ENCODE results near the gene RIOK3.
"Not testable (repeated sequence)": the region's sequence is repeated elsewhere in the genome, so short reads cannot be mapped to it uniquely, and the experiment has no call there.

Gene RIOK3

DNA sequence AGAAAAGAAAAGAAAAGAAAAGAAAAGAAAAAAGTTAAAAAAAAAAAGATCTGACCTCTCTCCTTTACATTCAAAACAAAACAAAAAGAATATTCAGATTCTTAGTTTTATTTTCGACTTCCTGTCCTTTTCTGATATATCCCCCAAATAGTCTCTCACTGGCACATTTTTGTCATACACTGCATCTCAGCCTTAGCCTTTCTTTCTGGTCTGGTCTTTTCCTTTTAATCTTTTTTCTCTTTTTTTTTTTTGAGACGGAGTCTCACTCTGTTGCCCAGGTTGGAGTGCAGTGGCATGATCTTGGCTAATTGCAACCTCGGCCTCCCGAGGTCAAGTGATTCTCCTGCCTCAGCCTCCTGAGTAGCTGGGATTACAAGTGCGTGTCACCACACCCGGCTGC lies 1.6 kb upstream of the RIOK3 start:
- no peak for DNase-seq

DNA sequence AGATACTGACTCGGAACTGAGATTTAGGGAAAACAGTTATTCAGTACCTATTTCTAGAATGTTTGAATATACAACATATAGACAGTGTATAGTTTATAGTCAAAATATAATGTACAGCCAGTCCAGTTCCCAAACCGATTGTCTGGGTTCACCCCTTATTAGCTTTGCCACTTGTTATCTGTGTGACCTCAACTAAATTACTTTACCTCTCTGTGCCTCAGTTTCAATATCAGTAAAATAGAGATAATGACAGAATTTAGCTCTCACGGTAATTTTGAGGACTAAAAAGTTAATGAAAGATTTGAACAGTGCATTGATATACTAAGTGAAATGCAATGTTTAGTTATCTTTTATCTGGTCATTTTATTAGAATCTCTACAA lies 750 bp upstream of the RIOK3 start:
- no peak for DNase-seq

DNA sequence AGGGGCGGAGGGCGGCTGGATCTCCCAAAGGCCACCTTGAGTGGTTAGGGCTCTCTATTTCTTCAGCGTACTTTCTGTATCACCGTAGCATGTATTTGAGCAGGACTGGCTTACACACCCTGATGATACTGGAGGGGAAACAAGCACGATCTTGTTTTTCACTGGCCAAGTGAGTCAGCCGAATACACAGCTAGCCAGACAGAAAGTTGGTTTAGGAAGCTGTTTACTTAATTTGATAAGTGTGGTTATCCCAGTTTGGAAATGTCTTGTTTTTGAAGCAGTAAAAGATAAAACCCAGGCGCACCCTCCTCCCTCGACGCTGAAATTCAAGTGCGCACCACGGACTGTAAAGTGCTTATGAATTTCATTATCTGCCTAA lies 582 bp downstream of the RIOK3 start:
- DNase-seq, result peak; percentile 3

DNA sequence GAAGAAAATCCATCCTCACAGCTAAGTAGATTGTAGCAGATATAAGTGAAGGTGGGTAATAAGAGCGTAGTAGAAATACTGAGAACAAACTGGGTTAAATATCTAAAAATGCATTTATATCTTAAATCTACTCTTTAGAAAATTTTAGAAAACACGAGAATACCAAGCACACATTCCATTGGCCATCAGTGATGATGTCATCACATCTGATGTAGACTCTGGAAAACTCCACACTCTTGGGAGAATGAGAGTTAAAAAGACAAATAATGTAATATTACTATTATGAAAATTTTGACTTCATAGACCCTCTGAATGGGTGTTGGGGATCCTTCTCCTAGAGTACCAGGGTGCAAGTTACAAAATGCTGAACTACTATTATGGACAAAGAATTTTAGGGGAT lies 3.7 kb downstream of the RIOK3 start:
- DNase-seq, result no peak

DNA sequence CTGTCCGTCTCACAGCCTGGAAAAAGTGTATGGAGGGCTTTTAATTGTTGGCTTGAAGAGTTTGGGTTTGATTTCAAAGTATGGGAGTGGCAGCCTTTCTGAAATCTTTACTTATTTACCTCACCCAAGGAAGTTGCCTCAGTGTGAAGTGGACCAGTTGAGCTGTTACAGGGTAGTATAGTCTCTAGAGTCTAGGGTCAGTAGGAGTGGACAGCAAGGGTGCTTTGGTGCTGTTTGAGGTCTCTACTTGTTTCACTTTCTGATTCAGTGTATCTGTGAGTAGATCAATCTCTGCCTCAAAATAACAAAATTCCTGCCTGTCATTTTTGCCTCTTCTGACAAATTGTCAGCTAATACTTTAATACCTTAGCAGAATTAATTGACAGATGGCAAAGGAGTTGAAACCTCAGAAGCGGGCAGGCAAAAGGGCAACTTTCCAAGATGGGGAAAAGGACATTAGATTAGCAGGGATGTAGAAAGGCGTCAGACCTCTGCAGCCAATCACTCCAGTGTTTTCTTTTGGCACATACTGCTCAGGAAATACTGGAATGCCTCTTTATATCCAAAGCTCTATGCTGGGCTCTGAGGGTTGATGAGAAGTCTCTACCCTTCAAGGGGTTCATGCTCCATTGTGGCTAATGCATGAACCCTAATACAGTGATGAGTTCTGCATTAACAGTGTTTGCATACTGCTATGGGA lies 5.9 kb downstream of the RIOK3 start:
- DNase-seq, result no peak

DNA sequence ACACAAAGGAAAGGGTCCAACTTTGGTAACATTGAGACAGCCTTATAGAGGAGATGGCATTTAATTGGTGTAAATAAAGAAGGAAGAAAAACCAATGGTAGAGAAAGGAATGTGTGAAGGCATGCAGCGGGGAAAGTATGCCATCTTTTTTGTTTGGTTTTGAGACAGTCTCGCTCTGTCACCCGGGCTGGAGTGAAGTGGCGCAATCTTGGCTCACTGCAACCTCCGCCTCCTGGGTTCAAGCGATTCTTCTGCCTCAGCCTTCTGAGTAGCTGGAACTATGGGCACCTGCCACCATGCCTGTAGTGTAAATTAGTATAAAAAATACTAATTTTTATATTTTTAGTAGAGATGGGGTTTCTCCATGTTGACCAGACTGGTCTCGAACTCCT lies 6.4 kb downstream of the RIOK3 start:
- DNase-seq, result no peak

DNA sequence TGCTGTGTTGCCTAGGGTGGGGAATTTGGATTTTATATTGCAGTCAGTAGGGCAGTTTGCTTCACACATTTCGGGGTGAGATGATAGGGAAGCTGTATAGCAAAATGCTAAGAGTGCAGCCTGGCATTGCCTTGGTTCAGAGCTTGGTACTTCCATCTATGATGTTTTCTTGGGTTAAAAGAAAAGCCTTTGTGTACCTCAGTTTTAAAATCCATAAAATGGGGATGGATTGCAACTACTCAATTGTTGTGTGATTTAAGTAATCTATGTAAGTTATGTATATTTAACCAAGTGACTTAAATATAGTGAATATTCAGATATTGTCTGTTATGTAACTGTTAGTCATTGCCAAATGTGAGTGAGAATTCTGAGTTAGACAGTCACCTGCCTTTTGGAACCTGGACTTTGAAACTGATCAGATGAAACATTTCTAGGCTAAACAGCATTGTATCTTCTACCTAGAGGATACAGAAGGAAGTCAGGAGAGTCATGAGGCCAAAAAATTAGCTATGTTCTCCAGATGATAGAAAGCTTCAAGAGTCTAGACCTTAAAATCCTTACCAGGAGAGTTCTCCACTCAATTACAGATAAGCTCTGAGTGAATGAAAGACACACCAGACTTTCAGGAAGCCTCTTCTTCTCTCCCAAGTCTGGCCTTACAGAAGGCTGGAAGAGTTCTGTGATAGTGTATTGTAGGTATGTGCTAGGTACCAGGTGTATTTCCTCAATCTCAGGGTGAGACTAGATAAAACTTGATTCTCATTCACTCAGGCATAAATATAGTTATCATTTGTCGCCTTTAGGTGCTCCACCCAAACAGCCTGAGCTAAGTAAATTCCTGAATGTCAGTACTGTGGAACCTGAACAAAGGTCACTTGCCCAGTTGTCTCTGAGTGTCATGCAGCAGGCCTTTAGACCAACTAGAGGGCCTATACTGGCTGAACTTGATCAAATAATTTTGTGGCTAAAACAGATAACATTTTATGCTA lies 7.5 kb downstream of the RIOK3 start:
- DNase-seq, result no peak

DNA sequence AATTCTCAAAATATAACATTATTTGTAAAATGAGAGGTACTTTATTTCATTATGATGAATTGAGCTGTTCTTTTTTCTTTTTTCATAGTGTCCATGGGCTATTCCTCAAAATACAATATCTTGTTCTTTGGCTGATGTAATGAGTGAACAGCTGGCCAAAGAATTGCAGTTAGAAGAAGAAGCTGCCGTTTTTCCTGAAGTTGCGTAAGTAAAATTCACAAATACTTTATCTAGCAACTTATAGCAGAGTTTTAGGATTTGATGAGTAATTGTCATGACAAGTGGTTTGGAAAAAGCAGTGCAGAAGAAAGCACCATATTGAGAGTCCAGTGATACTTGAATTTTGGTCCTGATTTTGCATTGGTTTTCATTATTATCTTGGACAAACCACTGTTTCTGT lies 9.8 kb downstream of the RIOK3 start:
- no peak for DNase-seq

DNA sequence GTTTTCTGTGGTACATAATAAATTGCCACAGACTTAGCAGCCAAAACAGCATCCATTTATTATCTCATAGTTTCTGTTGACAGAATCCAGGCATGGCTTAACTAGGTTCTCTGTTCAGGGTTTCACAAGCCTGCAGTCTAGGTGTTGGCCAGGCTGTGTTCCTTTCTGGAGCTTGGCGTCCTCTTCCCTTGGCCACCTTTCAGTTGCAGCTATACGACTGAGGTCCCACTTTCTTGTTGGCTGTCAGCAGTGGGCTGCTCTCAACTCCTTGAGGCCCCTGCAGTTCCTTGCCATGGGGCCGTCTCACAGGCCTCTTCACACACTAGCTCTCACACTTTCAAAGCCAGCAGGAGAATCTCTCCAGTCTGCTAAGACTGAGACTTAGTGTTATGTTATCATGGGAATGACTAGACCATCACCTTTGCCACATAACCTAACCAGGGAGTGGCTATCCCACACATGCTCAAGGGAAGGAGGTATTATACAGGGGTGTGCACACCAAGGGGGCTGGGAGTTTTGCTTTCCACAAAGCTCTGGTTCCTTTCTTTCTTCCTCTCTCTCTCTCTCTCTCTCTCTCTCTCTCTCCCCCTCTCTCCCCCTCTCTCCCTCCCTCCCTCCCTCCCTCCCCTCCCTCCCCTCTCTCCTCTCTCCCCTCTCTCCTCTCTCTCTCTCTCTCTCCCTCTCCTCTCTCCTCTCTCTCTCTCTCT lies 15.8 kb downstream of the RIOK3 start:
- no peak for DNase-seq

DNA sequence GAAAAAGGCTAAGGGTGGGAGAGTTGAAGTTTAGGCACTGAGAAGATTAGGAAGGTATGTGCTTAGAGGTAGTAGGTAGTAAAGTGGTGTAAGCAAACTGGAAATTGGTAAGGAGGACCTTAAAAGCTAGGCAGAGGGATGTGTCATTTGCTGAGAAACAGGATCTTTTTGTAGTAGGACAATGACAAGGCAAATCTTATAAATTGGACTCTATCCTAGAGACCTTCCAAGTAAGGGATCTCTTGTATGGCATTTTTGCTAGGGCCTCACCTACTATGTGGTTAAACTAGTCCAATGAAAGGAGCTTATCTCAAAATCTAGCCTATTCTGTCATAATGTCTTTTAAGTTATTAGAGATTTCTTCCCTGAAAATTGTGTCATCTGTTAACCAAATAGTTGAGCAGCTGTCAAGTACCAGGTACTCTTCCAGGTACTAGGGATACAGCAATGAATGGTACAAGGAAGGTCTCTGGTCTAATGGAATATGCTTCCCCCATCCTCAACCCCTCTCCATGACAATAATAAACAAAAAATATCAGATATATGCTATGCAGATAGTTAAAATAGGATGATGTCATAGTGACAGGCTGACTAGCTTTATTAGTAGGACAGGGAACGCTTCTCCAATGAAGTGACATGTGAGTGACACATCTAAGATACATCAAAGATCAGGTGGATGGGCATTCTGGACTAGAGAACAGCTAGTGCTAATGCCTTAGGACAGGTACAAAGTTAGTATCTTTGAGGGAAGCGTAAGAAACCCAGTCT lies 17.7 kb downstream of the RIOK3 start:
- no peak for DNase-seq

DNA sequence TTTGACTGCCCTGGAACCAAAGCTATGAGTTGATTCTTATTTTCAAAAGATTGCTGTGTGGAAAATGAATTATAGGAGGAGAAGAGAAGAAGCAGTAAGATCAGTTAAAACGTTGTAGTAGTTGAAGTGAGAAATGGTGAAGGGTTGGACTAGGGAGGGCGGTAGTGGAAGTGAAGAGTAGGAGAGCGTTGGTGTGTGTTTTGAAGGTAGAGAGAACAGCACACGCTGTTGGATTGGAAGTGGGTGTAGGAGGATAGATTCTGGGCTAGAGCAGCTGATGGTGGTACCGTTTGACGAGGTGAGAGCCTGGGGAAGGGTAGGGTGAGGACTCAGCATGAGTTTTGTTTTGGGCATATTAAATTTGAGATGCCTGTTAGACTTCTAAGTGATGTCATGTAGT lies 18.4 kb downstream of the RIOK3 start:
- DNase-seq, result no peak

DNA sequence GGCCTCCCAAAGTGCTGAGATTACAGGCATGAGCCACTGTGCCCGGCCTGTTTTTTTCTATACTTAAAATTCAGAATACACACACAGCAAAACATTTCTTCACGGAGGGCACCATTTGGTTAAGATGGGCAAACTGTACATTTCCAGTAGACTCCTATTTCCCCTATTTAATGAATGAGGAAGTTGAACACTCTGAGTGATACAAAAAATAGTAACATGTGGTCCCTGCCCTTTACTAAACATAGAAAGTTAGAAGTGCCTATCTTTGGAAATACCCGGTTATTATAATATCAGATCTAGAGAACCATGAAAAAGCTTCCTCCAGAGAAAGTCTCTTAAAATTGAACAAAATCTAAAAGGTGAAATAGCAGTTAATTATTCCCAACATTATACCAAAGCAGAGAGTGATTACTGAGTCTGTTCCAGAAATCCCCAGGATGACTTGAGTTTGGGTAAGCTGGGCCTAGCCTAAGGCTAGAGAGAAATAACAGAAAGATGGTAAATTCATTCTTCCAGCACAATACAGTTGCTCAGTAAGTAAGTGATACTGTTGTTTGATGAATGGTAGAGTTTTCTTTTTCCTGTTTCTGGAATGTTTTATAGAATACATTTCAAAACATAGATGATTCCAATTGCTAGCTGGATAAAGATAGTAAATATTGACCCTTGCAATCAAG lies 26.9 kb downstream of the RIOK3 start:
- no peak for DNase-seq

DNA sequence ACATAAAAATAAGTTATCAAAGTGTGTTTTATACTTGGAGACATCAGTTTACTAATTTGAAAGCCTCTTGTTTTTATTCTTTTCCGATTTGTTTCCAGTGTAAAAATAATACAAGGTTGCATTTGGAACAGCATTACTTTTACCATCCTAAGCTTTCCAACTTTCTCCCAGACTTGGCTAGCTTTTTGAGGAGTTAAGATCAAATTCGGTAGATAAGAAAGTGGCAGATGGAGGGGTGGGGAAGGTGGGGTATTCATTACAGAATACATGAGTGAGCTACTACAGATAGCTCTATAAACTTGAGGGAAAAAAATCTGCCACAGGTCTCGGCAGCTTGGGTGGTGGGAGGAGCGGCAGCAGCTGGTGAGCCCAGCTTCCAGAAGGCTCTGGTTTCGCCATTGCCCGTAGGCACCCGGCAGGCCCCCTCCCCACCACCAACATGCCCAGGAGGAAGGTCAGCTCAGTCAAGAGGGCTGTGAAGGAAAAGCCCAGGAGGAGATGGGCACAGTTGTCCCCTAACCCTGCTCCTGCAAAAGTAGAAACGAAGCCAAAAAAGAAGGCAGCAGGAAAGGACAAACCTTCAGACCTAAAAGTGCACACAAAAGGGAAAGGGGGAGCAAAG lies 31.6 kb downstream of the RIOK3 start:
- DNase-seq, result no peak

DNA sequence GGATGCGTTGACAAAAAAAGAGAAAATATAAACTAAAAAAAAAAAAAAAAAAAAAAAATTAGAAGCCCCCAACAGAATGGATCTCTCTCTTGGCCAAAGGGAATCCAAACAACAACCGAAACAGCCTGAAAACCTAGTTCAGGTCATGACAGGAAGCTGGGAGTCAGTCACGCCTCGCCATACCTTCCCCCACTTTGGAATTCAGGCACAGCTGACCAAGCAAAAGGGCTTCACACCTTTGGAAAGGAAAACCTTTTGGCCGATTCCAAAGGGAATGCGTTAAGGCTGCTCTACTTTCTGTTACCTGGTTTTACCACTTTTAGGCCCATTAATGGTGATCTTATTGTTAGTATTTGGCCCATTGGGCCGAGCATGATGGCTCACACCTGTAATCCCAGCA lies 32.3 kb downstream of the RIOK3 start:
- DNase-seq, result no peak

DNA sequence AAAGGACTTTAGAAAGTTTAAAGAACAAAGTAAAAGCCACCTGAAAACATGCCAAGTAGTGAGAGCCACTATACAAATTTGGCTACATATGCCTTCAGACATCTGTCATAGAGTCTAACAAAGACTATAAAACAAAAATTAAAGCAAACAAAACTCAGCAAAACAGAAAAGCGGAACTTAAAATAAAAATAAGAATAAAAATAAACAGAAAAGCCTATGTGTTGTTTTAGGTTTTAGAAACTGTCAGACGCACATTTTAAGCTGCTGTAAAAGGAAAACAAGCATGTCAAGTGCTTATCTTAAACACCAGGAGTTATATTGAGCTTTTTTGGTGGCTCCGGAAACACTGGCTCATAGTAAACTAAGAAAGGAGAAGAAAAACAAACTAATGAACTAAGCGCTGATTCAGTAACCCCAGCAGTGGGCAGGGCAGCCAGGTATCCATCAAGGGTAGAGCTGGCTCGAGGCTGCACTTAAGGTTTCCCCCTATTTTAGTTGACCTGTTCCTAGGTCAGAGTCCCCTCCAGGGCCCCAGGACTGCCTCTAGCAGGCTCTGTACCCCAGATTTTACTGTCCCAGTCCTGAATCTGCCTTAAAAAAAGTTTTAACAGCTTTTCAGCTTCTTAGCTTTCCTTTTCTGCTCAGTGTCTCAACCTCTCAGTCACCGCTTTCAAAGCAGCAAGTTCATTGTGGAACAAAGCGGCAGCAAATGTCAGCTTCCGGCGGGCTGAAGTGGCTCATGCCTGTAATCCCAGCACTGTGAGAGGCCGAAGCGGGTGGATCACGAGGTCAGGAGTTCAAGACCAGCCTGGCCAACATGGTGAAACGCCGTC lies 34.9 kb downstream of the RIOK3 start:
- no peak for DNase-seq

DNA sequence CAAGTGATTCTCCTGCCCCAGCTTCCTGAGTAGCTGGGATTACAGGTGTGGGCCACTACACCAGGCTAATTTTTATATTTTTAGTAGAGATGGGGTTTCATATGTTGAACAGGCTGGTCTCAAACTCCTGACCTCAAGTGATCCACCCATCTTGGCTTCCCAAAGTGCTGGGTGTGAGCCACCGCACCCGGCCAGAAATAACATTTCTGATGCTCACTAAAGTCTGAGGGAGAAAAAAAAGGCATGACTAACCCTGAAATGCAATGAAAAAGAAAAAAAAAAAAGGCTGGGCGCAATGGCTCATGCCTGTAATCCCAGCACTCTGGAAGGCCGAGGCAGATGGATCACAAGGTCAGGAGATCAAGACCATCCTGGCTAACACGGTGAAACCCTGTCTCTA lies 36.5 kb downstream of the RIOK3 start:
- not testable (repeated sequence) for DNase-seq

DNA sequence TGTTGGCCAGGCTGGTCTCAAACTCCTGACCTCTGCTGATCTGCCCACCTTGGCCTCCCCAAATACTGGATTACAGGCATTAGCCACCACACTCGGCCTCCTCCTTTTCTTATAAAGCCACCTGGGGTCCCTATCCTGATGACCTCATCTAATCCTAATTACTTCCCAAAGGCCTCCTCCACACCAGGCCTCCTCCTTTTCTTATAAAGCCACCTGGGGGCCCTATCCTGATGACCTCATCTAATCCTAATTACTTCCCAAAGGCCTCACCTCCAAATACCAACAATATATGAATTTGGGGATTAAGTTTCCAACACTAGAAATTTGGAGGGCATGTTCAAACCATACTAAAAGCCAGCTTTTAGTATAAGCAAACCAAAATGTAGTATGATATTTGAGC lies 40.6 kb downstream of the RIOK3 start:
- no peak for DNase-seq

DNA sequence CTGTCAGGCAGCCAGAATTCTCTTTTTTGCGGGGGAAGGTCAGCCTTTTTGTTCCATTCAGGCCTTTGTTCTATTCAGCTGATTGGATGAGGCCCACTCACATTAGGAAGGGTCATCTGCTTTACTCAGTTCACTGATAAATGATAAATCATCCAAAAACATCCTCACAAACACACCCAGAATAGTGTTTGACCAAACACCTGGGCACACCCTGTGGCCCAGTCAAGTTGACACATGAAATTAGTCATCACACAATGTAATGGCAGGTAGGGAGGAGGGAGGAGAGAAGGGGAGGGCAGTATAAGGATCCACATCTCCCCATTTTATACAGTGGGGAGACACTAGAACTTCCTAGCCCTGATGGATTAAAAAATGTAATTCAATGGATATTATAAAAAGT lies 41.9 kb downstream of the RIOK3 start:
- DNase-seq, result no peak

DNA sequence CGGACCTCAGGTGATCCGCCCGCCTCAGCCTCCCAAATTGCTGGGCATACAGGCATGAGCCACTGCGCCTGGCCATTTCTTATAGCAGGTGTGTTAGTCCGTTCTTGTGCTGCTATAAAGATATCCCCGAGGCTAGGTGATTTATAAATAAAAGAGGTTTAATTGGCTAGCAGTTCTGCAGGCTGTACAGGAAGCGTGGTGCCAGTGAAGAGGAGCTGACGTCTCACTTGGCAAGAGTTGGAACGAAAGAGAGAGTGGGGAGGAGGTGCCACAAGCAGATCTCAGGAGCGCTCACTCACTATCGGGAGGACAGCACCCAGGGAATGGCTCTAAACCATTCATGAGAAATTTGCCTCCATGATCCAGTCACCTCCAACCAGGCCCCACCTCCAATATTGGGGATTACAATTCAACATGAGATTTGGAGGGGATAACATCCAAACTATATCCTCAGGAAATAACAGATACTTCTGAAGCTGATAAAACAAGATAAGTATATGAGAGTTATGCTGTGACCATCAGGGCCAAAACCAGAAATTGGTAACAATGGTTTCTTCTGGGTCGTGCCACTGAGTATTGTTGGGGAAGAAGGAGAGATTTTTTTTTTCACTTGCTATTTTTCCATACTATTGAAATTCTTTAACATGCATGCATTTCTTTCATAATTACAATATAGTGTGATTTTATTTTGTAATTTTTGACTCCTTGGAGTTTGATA lies 42.8 kb downstream of the RIOK3 start:
- DNase-seq, result no peak

DNA sequence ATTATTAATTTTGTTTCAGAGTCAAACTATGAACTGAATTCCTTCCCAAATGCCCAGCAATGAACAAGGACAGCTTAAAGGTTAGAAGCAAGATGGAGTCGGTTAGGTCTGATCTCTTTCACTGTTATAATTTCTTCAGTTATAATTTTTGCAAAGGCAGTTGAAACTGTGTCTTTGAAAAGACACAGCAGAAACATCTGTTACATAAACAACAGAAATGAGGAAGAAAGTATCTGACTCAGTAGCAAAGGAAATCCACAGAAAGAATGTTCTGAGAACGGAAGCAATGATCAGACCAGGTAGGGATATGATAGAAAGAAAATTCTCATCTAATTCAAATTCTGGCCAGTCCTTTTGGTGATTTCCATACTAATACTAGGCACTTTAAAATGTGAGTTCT lies 45.0 kb downstream of the RIOK3 start:
- DNase-seq, result no peak
